Kidney tubule cell (primary cell): Measurements from ENCODE around the gene LIME1.

Source experiments
- DNase-seq: peaks from one replicate; pipeline ENCODE4 v3.0.0-alpha.2; 2018; ENCODE audit warnings: low spot score

LIME1 gene, protein sequence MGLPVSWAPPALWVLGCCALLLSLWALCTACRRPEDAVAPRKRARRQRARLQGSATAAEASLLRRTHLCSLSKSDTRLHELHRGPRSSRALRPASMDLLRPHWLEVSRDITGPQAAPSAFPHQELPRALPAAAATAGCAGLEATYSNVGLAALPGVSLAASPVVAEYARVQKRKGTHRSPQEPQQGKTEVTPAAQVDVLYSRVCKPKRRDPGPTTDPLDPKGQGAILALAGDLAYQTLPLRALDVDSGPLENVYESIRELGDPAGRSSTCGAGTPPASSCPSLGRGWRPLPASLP

GRCh38 chr20:63735859-63736718, at the start of gene LIME1:
TSS of gene LIME1 (plus strand) at chr20:63736664. CDS start at chr20:63737550, 886 bp downstream.
- DNase-seq: no peak

DNA sequence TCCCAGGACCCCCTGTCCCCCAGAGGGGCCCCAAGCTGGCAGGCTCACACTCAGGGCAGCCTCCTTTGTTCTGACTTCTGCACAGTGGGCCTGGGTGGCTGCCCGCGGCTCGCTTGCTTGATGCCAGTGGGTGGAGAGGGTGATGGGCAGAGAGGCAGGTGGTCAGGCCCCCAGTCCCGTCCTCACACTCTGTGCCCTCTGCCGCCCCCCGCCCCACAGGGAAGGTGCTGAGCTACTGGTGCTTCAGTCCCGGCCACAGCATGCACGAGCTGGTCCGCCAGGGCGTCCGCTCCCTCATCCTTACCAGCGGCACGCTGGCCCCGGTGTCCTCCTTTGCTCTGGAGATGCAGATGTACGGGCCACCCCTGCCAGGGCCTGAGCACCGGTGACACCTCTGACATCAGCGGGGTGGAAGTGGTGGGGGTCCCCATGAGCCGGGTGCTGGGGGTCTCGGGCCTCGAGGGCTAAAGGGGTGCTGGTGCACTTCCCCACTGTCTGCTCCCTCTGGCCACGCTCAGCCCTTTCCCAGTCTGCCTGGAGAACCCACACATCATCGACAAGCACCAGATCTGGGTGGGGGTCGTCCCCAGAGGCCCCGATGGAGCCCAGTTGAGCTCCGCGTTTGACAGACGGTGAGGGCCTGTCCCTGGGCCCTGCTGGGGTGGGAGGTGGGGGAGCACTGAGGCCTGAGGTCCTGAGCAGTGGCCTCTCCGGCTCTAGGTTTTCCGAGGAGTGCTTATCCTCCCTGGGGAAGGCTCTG, 48.9 kb upstream of the LIME1 start:
- DNase-seq: no peak

DNA sequence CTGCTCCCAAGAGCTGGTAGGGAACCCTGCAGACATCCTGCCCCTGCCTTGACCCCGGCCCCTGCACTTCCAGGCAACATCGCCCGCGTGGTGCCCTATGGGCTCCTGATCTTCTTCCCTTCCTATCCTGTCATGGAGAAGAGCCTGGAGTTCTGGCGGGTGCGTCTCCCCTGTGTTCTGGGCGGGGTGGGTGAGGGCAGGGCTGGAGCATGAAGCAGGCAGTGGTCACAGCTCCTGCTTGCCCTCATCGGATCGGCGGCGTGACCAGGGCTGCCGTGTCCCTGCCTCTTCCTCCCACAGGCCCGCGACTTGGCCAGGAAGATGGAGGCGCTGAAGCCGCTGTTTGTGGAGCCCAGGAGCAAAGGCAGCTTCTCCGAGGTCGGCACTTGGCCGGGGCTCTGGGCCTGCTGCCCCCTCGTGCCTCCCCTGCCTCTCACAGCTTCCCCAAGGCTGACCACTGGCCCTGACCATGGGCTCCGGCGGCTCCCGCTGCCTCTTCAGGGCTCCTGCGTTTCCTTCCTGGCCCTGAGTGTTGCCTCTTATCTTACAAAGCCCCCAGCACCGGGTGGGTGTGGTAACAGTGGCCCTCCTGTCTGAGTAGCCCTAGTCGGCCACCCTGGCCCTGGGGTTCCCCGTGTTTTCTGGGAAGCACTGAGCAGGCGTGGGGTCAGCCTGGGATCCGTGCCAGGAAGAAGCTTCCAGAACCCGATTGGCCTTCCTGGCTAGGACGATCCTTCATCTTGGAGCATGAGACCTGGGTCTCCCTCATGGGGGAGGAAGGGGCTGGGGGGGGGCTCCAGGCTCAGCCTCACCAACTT, 48.0 kb upstream of the LIME1 start:
- DNase-seq: no peak

DNA sequence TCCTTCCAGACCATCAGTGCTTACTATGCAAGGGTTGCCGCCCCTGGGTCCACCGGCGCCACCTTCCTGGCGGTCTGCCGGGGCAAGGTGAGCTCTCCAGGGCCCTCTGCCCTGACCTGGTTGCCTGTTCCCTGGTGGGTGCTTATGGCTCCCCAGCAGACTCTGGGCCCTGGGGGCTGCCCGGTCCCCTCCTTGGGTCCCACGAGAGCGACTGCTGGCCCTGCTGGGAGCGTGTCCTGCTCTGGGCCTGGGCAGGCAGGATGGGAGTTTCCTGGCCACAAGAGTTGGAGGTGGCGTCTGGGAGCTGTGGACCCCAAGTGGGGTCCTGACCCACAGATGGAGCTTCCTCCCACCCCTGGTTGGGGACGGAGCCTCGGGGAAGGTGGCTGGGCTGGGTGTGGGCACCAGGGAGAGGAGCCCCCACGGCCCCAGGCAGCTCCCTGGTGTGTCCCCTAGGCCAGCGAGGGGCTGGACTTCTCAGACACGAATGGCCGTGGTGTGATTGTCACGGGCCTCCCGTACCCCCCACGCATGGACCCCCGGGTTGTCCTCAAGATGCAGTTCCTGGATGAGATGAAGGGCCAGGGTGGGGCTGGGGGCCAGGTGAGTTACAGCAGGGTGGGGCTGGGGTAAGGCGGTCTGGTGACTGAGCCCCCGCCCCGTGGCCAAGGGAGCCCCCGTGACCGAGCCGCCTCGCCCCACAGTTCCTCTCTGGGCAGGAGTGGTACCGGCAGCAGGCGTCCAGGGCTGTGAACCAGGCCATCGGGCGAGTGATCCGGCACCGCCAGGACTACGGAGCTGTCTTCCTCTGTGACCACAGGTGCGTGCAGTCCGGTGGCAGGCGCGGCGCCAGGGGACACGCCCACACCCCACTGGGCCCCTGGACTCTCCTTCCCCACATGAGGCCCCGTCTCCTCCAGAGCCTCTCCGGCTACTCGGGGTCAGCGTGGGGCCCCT, 47.1 kb upstream of the LIME1 start:
- DNase-seq: no peak

GRCh38 chr20:63690003-63690897, 46.2 kb upstream of the LIME1 start:
- no peak for DNase-seq

DNA sequence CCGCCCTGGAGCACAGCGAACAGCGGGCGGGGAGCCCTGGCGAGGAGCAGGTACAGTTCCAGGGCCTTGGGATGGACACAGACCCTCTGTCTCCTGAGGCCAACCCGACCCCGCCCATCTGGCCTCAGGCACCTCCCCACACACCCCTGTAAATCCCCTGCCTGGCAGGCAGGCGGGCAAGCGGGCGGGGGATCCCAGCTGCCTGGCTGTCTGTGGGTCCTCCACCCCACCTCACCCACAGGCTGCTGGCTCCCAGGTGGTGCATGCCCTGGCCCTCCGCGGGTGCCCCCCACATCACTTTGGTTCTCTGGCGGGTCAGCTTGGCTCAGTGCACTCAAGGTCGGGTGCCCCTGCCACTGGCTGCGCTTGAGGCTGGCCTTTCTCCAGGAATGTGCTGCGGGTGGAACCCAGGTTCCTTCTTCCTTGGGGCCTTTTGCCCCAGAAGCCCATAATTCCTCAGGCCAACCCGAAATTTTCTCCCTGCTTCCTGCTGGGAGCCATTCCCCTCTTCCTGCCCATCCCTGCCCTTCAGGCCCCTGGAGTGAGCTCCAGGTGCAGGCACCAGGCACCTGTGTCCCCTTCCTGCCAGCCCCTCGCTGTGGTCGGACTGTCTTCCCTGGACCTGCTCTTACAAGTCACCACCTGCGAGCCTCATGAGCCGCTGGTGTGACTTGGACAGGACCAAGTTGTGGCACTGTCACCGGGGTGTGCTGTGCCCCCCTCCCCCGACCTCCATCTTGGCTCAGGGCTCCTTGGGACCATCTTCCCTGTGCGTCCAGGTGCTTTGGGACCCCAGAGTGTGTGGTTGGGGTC, 45.4 kb upstream of the LIME1 start:
- DNase-seq: no peak

- DNase-seq: no peak
Measured at GRCh38 chr20:63691711-63692435, 44.6 kb upstream of the LIME1 start.

DNA sequence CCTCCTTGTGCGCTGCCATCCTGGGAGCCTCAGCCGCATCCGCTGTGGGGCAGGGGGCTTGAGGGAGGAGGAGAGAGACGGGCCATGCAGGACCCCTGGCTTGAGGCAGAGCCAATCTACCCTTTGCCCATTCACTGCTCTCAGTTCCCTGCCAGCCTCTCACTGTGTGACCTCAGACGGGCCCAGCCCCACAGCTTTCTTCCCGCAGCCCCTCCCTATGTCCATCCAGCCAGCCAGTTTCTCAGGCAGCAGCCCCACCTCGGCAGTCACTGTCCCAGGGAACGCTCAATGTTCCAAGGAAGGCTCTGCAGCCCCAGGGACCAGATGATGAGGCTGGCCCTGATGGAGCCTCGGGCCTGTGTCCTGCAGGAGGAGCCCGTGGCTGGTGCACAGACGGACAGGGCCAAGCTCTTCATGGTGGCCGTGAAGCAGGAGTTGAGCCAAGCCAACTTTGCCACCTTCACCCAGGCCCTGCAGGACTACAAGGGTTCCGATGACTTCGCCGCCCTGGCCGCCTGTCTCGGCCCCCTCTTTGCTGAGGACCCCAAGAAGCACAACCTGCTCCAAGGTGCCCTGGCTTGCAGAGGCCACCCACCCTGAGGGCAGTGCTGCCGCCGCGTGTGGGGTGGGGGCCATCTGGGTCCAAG, 43.9 kb upstream of the LIME1 start:
- no peak for DNase-seq

DNA sequence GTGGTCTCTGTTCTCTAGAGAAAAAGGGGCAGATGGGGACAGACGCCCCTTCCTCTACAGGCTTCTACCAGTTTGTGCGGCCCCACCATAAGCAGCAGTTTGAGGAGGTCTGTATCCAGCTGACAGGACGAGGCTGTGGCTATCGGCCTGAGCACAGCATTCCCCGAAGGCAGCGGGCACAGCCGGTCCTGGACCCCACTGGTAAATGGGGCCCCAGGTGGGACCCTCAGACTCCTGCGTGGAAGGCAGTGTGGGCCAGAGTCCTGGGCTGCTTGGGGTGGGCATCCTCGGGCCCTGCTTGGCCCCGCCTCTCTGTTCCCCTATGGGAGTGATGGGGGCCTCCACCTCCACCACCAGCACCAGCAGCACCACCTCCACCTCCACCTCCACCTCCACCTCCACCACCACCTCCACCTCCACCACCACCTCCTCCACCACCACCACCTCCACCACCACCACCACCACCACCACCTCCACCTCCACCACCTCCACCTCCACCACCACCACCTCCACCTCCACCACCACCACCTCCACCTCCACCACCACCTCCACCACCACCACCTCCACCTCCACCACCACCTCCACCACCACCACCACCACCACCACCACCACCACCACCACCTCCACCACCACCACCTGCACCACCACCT, 43.3 kb upstream of the LIME1 start:
- no peak for DNase-seq

GRCh38 chr20:63693733-63694583, 42.5 kb upstream of the LIME1 start:
- DNase-seq: no peak

GRCh38 chr20:63694584-63695423, 41.7 kb upstream of the LIME1 start:
- DNase-seq: no peak

DNA sequence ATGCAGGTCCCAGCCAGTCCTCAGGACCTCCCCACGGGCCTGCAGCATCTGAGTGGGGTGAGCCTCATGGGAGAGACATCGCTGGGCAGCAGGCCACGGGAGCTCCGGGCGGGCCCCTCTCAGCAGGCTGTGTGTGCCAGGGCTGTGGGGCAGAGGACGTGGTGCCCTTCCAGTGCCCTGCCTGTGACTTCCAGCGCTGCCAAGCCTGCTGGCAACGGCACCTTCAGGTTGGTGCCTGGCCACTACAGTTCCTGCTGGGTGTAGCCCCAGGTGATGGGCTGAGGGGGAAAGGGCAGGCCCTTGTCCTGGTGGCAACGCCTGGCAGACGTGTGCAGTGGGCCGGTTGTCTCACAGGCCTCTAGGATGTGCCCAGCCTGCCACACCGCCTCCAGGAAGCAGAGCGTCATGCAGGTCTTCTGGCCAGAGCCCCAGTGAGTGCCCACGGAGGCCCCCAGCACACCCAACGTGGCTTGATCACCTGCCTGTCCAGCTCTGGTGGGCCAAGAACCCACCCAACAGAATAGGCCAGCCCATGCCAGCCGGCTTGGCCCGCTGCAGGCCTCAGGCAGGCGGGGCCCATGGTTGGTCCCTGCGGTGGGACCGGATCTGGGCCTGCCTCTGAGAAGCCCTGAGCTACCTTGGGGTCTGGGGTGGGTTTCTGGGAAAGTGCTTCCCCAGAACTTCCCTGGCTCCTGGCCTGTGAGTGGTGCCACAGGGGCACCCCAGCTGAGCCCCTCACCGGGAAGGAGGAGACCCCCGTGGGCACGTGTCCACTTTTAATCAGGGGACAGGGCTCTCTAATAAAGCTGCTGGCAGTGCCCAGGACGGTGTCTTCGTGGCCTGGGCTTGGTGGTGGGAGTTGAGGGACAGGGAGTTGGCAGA, 40.8 kb upstream of the LIME1 start:
- DNase-seq: no peak

DNA sequence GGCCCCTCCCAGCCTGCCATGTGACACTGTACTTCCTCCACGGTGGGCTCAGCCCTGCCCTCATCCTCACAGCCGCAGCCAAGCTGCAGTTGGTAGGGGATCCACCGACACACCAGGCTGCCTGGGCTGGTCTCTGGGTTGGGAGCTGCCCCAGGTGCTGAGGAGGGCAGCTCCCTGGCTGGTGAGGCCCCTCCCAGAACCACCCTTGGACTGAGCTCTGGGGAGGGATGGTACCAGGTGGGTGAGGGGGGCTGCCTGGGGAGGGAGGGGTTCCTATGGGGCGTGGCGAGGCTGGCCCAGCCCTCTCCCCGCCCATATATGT, 40.2 kb upstream of the LIME1 start:
- peak; percentile 63 for DNase-seq
